Activated gamma-delta T cell (primary cell): Measurements from ENCODE around the gene NOTCH1.

Experiments
- DNase-seq: peaks from one replicate; lab custom pipeline; 2025; lab: John Stamatoyannopoulos, UW

The NOTCH1 gene

GRCh38 chr9:136484153-136485048, 61.4 kb downstream of the NOTCH1 start:
- DNase-seq = peak; percentile 48

GRCh38 chr9:136483589-136484152, 62.2 kb downstream of the NOTCH1 start:
- DNase-seq = peak; percentile 96

- DNase-seq = peak; percentile 100
Measured at GRCh38 chr9:136482793-136483588, 62.9 kb downstream of the NOTCH1 start, which contains the start of gene SEC16A. Gene SEC16A, minus strand, starts transcription at chr9:136483040. Its CDS starts 5,425 bp downstream, at chr9:136477615.

- no peak for DNase-seq
Measured at GRCh38 chr9:136482046-136482792, 63.6 kb downstream of the NOTCH1 start.

GRCh38 chr9:136481558-136481957, 64.3 kb downstream of the NOTCH1 start:
- no peak for DNase-seq

GRCh38 chr9:136476369-136477150, 69.3 kb downstream of the NOTCH1 start:
- no peak for DNase-seq

- DNase-seq = no peak
Measured at GRCh38 chr9:136474974-136475865, 70.6 kb downstream of the NOTCH1 start.

- DNase-seq = no peak
Measured at GRCh38 chr9:136474021-136474640, 71.7 kb downstream of the NOTCH1 start.

- no peak for DNase-seq
Measured at GRCh38 chr9:136473354-136473721, 72.5 kb downstream of the NOTCH1 start.

GRCh38 chr9:136472640-136473353, 73.1 kb downstream of the NOTCH1 start:
- DNase-seq = no peak

- no peak for DNase-seq
Measured at GRCh38 chr9:136471802-136472487, 73.9 kb downstream of the NOTCH1 start.

GRCh38 chr9:136470792-136471469, 74.9 kb downstream of the NOTCH1 start:
- no peak for DNase-seq

GRCh38 chr9:136470356-136470755, 75.5 kb downstream of the NOTCH1 start:
- DNase-seq = no peak

- no peak for DNase-seq
Measured at GRCh38 chr9:136467766-136468165, 78.1 kb downstream of the NOTCH1 start.

GRCh38 chr9:136466155-136466541, 79.7 kb downstream of the NOTCH1 start:
- DNase-seq = no peak

- no peak for DNase-seq
Measured at GRCh38 chr9:136465500-136466154, 80.2 kb downstream of the NOTCH1 start.

GRCh38 chr9:136464241-136464640, 81.6 kb downstream of the NOTCH1 start:
- DNase-seq = no peak
